Duodenal mucosa (tissue), 2 donors: Measurements from ENCODE around the gene DPCD.

Experiments
- H3K27ac ChIP-seq: one replicate; pipeline ENCODE4 v1.7.0; 2013; ENCODE audit warnings: low read depth, low read length
- H3K27me3 ChIP-seq, 2 donors: one replicate each; pipeline ENCODE4 v1.7.0; 2013; ENCODE audit warnings: low read length in 2 of 2, control low read depth in 1 of 2; ENCODE audit not compliant: insufficient read depth in 2 of 2, control insufficient read depth in 1 of 2
- H3K36me3 ChIP-seq, 2 donors: one replicate each; pipeline ENCODE4 v1.7.0; 2013; ENCODE audit warnings: low read length in 2 of 2, control low read depth in 1 of 2; ENCODE audit not compliant: insufficient read depth in 2 of 2, control insufficient read depth in 1 of 2
- H3K4me1 ChIP-seq, 2 donors: one replicate each; pipeline ENCODE4 v1.7.0; 2013; ENCODE audit warnings: low read length in 2 of 2, control low read depth in 1 of 2; ENCODE audit not compliant: insufficient read depth in 2 of 2, control insufficient read depth in 1 of 2
- H3K4me3 ChIP-seq, 2 donors: one replicate each; pipeline ENCODE4 v1.7.0; 2013; ENCODE audit warnings: low read length in 2 of 2, low read depth in 1 of 2
- H3K9ac ChIP-seq, 2 donors: one replicate each; pipeline ENCODE4 v1.7.0; 2013; ENCODE audit warnings: low read length in 2 of 2, low read depth in 1 of 2
- H3K9me3 ChIP-seq, 2 donors: one replicate each; pipeline ENCODE4 v1.7.0; 2013; ENCODE audit warnings: low read length in 2 of 2, control low read depth in 1 of 2; ENCODE audit not compliant: control insufficient read depth in 1 of 2

DPCD gene

DNA sequence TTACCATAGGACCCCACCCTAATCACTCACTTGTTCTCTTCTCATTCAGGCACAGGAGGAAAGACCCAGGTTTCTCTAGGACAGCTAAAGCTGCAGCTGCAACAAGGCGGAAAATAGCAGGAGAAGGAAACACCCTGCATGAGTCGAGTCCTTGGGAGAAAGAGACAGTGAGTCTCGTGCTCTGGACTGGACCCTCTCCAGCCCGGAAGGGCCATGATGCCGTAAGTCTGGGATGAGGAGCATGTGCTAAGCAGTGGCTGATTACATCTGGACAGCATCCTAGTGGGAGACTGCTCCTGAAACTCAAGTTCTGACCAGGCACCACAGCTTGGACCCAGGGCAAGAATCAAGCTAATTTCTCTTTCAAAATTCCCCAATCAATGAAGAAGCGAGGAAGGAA, 67.4 kb downstream of the DPCD start:
- no peak overlapping the region for H3K4me3 ChIP-seq
- H3K27ac ChIP-seq: no peak overlapping the region
- no peak overlapping the region for H3K9ac ChIP-seq
- no peaks in the 10 kb centered on the region for H3K9me3 ChIP-seq
- peaks cover 7 to 47% of the 10 kb centered on the region in 2 donors for H3K36me3 ChIP-seq
- no peaks in the 10 kb centered on the region for H3K4me1 ChIP-seq
- H3K27me3 ChIP-seq: no peaks in the 10 kb centered on the region

DNA sequence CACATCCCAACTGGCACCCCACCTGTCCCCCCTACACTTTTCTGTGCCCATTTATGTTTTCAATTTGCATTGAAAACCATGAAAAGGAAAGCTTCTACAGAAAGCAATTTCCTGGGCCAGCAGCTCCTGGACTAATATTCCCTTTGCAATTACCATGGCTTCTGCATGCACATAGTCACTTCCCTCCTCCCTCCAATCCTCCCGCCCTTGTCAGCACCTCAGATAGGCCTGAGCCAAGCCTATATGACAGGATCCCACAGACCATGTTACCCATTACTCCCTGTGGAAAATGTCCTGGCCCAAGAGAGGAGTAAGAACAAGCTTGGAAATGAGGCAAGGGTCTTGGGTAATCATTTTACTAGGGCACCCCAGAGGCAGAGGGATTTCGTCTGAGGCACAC, 68.8 kb downstream of the DPCD start:
- no peak overlapping the region for H3K9ac ChIP-seq
- no peaks in the 10 kb centered on the region for H3K9me3 ChIP-seq
- no peaks in the 10 kb centered on the region for H3K27me3 ChIP-seq
- H3K4me1 ChIP-seq: no peaks in the 10 kb centered on the region
- peaks cover 12 to 56% of the 10 kb centered on the region in 2 donors for H3K36me3 ChIP-seq
- H3K4me3 ChIP-seq: no peak overlapping the region
- no peak overlapping the region for H3K27ac ChIP-seq

DNA sequence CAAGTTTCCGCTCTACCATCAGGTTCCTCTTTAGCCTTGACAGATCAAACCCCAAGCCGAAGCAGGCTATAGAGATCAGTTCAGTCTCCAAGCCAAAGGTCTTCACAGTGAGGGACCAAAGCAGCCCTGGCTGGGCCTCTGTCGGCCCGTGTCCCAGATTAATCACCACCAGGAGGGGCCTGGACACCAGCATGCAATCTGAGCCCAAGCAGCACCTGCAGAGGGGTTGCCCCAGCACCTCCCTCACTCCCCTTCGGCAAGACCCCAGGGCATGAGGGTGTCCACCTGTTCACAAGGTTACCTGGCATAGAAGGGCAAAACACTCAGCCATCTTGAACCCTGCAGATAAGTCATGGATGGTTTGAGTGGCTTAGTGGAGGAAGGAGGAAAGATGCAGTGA, 70.9 kb downstream of the DPCD start:
- no peak overlapping the region for H3K27ac ChIP-seq
- no peak overlapping the region for H3K9ac ChIP-seq
- H3K27me3 ChIP-seq: no peaks in the 10 kb centered on the region
- H3K4me1 ChIP-seq: no peaks in the 10 kb centered on the region
- H3K9me3 ChIP-seq: no peaks in the 10 kb centered on the region
- peaks cover 23 to 68% of the 10 kb centered on the region in 2 donors for H3K36me3 ChIP-seq
- H3K4me3 ChIP-seq: no peak overlapping the region
